Chondrocyte (in vitro differentiated cells): Measurements from ENCODE around the gene ZFYVE19. TPM values are rescaled to one million over a fixed set of nuclear protein-coding genes. Genes with fewer than 3 reads are reported as not detected.
A peak's percentile ranks its signal among the peaks of the same experiment; 100 is the strongest.

Experiments used
- DNase-seq: peaks from one replicate; pipeline ENCODE4 v3.0.0; 2021; ENCODE audit warnings: mixed read lengths, low spot score
- H3K27ac Mint-ChIP-seq: one replicate; pipeline ENCODE4 v1.8.0; 2021; ENCODE audit warnings: mild to moderate bottlenecking, moderate library complexity, mixed read lengths; ENCODE audit not compliant: unreplicated experiment
- H3K27me3 Mint-ChIP-seq: 2 replicates; pipeline ENCODE4 v1.8.0; 2021; ENCODE audit warnings: low read depth, mixed read lengths
- H3K36me3 Mint-ChIP-seq: 2 replicates; pipeline ENCODE4 v1.8.0; 2021; ENCODE audit warnings: low read depth, mixed read lengths
- H3K4me1 Mint-ChIP-seq: 2 replicates; pipeline ENCODE4 v1.8.0; 2021; ENCODE audit warnings: low read depth, mild to moderate bottlenecking, mixed read lengths
- H3K4me3 Mint-ChIP-seq: one replicate; pipeline ENCODE4 v1.8.0; 2021; ENCODE audit warnings: mild to moderate bottlenecking, moderate library complexity, mixed read lengths; ENCODE audit not compliant: unreplicated experiment
- H3K9me3 Mint-ChIP-seq: 2 replicates; pipeline ENCODE4 v1.8.0; 2021; ENCODE audit warnings: low read depth, mixed read lengths
- total RNA-seq: library from RNA; stranded (reverse); gene quantifications from 3 replicates; pipeline ENCODE4 v1.2.1, GENCODE V29; 2021
- TF ChIP-seq, protein P1 (sequence below): fragments of 200-600 bp; sonication (generic); IDR thresholded peaks from 2 replicates; pipeline ENCODE4 v1.5.0; 2021; ENCODE audit warnings: antibody characterized with exemption, mild to moderate bottlenecking, moderate library complexity

Gene ZFYVE19
- total RNA-seq, 1 donor from 2014 or later = 15.5 TPM

DNA sequence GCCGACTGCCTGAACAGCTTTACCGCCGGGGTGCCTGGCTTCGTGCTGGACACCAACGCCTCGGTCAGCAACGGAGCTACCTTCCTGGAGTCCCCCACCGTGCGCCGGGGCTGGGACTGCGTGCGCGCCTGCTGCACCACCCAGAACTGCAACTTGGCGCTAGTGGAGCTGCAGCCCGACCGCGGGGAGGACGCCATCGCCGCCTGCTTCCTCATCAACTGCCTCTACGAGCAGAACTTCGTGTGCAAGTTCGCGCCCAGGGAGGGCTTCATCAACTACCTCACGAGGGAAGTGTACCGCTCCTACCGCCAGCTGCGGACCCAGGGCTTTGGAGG lies 37.8 kb downstream of the ZFYVE19 start:
- H3K4me1 Mint-ChIP-seq = peaks cover 8% of the 10 kb centered on the region
- no peak overlapping the region for H3K27ac Mint-ChIP-seq
- H3K9me3 Mint-ChIP-seq = no peaks in the 10 kb centered on the region
- H3K36me3 Mint-ChIP-seq = no peaks in the 10 kb centered on the region
- TF ChIP-seq, protein P1, sequence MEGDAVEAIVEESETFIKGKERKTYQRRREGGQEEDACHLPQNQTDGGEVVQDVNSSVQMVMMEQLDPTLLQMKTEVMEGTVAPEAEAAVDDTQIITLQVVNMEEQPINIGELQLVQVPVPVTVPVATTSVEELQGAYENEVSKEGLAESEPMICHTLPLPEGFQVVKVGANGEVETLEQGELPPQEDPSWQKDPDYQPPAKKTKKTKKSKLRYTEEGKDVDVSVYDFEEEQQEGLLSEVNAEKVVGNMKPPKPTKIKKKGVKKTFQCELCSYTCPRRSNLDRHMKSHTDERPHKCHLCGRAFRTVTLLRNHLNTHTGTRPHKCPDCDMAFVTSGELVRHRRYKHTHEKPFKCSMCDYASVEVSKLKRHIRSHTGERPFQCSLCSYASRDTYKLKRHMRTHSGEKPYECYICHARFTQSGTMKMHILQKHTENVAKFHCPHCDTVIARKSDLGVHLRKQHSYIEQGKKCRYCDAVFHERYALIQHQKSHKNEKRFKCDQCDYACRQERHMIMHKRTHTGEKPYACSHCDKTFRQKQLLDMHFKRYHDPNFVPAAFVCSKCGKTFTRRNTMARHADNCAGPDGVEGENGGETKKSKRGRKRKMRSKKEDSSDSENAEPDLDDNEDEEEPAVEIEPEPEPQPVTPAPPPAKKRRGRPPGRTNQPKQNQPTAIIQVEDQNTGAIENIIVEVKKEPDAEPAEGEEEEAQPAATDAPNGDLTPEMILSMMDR = peak; percentile 21
- peaks cover 11% of the 10 kb centered on the region for H3K27me3 Mint-ChIP-seq
- DNase-seq = no peak
- H3K4me3 Mint-ChIP-seq = peak overlapping the region; percentile 65

DNA sequence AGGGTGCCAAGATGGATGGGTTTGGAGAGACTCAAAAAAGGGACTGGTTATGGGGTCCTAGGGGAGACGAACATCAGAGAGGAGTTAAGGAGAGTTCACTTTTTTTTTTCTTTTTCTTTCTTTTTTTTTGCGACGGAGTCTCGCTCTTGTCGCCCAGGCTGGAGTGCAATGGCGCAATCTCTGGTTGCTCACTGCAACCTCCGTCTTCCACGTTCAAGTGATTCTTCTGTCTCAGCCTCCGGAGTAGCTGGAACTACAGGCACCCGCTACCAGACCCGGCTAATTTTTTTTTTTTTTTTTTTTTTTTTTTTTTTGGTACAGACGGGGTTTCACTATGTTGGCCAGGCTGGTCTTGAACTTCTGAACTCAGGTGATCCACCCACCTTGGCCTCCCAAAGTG lies 38.1 kb downstream of the ZFYVE19 start:
- peak overlapping the region; percentile 65 for H3K4me3 Mint-ChIP-seq
- H3K36me3 Mint-ChIP-seq = no peaks in the 10 kb centered on the region
- H3K4me1 Mint-ChIP-seq = peaks cover 8% of the 10 kb centered on the region
- H3K27me3 Mint-ChIP-seq = peaks cover 11% of the 10 kb centered on the region
- TF ChIP-seq, protein P1 = no peak
- H3K27ac Mint-ChIP-seq = no peak overlapping the region
- H3K9me3 Mint-ChIP-seq = no peaks in the 10 kb centered on the region
- no peak for DNase-seq

DNA sequence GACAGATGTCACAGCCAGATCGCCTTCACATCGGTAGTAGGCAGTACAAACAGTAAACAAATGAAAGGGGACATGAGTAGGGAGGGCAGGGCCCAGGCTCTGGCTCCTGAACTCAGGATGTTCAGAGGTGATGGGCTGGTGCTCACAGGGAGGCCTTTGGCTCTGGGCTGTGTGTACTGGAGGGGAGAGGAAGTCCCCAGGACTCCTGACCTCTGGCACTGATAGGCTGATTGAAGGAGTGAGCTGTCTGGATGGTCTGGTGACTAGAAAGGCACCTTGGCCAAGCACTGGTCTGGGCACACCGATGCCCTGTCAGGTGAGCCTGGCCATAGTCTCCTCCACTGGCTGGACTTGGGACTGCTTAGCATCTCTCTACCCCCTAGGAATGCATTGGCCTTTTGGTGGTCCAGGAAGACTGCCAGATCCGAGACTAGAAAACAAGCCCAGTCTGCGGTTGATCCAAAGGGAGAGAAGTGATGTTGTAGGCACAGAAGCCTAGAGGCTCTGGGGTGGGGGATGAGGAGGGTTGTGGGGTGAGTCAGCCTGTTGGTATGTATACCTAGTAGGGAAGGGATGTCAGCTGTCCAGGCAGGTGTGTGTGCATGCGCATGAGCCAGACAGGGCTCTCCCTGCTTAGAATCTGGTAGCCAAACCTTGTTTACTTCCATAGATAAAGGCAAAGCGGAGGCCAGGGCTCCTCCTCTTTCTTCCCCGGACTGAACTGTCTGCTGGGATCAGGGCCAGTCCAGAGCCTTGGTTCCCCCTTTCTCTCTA lies 38.8 kb downstream of the ZFYVE19 start:
- Mint-ChIP-seq H3K27me3 (peaks cover 11% of the 10 kb centered on the region), H3K27ac (no peak overlapping the region), H3K9me3 (no peaks in the 10 kb centered on the region), H3K4me3 (no peak overlapping the region), H3K36me3 (no peaks in the 10 kb centered on the region), H3K4me1 (peaks cover 8% of the 10 kb centered on the region)
- peak; percentile 61 for DNase-seq
- TF ChIP-seq, protein P1 = no peak

DNA sequence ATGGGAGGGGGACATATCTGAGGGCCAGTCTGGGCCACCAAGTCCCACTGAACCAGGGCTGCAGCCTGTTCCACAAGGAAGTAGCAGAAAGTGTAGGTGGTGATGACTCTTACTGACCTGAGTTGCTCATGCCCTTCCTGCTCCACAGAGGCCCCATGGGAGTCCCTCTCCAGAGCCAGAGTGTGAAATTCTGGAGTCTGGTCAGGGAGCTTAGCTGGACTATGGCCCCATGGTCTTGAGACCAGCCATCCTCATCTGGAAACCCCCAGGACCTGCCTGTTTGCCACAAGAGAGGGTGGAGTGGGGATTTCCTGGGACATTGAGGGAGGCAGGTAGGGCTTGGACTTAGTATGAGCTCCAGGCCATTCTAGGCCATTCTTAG lies 39.9 kb downstream of the ZFYVE19 start:
- peak; percentile 29 for DNase-seq
- Mint-ChIP-seq H3K4me1 (peaks cover 8% of the 10 kb centered on the region), H3K27ac (no peak overlapping the region), H3K9me3 (no peaks in the 10 kb centered on the region), H3K36me3 (no peaks in the 10 kb centered on the region), H3K27me3 (peaks cover 11% of the 10 kb centered on the region), H3K4me3 (no peak overlapping the region)
- TF ChIP-seq, protein P1 = no peak

DNA sequence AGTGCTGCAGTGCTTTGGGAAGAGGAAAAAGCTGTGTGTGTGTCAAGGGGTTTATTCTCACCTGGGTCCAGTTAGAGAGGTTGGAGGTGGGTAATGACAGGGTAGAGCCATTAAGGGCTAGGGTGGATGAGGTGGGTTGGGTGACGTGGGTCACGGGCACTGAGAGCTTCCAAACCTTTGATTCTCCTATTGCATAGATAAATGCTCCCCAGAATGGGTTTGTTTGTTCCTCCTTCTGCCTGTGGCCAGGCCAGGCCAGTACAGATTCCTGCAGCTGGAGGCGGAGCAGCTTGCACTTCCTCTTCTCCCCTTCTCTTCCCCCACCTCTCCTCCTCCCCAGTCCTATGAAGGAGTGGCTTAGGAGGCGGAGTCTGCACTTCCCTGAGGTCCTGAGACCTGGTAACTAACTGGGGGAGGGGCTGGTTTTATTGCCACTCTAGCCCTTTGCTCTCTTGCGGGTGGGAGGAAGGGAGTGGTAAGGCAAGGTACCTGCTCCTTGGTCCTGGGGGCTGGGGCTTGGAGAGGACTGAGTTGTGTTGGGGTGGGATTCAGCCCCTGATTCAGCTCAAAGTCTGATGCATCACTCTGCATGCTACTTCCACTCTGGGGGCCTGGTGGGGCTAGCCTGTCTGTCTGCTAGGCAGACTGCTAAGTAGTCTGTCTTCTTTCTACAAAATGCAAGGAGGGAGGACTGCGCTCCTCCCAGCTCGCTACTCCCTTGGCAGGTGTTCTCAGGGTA lies 40.5 kb downstream of the ZFYVE19 start:
- no peaks in the 10 kb centered on the region for H3K36me3 Mint-ChIP-seq
- H3K27ac Mint-ChIP-seq = no peak overlapping the region
- H3K27me3 Mint-ChIP-seq = peaks cover 11% of the 10 kb centered on the region
- no peak overlapping the region for H3K4me3 Mint-ChIP-seq
- DNase-seq = peak; percentile 63
- TF ChIP-seq, protein P1 = no peak
- peaks cover 8% of the 10 kb centered on the region for H3K4me1 Mint-ChIP-seq
- no peaks in the 10 kb centered on the region for H3K9me3 Mint-ChIP-seq
